Vagina (tissue), 2 donors: ENCODE data around the gene RCC2. TPM values are rescaled to one million over a fixed set of nuclear protein-coding genes. Genes with fewer than 3 reads are reported as not detected.
A peak's percentile ranks its signal among the peaks of the same experiment; 100 is the strongest.
"Not testable (repeated sequence)": the region's sequence is repeated elsewhere in the genome, so short reads cannot be mapped to it uniquely, and the experiment has no call there.

Experiments used
- DNase-seq, 2 donors: peaks; one replicate each; pipeline ENCODE4 v3.0.0-alpha.2; 2017; ENCODE audit errors: extremely low spot score in 2 of 2
- H3K27ac ChIP-seq: fragments of 200-600 bp; sonication (generic); one replicate; pipeline ENCODE4 v1.5.1; 2019
- H3K27me3 ChIP-seq: fragments of 200-600 bp; sonication (generic); one replicate; pipeline ENCODE4 v1.5.1; 2019
- H3K36me3 ChIP-seq, 2 donors: fragments of 200-600 bp; sonication (generic); one replicate each; pipeline ENCODE4 v1.5.1; 2017 to 2019
- H3K4me1 ChIP-seq: fragments of 200-600 bp; sonication (generic); one replicate; pipeline ENCODE4 v1.5.1; 2019
- H3K4me3 ChIP-seq, 2 donors: fragments of 200-600 bp; sonication (generic); 1 replicate in 1 of 2; 2 replicates in 1 of 2; pipeline ENCODE4 v1.5.1; 2016 to 2019
- H3K9me3 ChIP-seq: fragments of 200-600 bp; sonication (generic); one replicate; pipeline ENCODE4 v1.5.1; 2019
- CTCF ChIP-seq, 3 experiments: fragments of 450-650 bp in 2 of 3; fragments of 200-600 bp in 1 of 3; sonication (generic) in 1 of 3; IDR thresholded peaks; one replicate each; pipeline ENCODE4 v1.5.1; 2017 to 2019; ENCODE audit warnings: antibody characterized with exemption in 3 of 3, mild to moderate bottlenecking in 2 of 3, moderate library complexity in 2 of 3
- POLR2A ChIP-seq, 2 donors: fragments of 450-650 bp; IDR thresholded peaks; one replicate each; pipeline ENCODE4 v1.6.1; 2017; ENCODE audit warnings: antibody characterized with exemption in 2 of 2, mild to moderate bottlenecking in 2 of 2, moderate library complexity in 2 of 2
- POLR2AphosphoS5 ChIP-seq, 2 donors: sonication (generic); formaldehyde crosslinking; IDR thresholded peaks; one replicate each; pipeline ENCODE4 v1.9.0; 2017; ENCODE audit warnings: antibody characterized with exemption in 2 of 2, mild to moderate bottlenecking in 2 of 2, low read depth in 1 of 2; ENCODE audit not compliant: insufficient read depth in 1 of 2
- intact Hi-C: fragments of 100-400 bp; cut with DNase I; formaldehyde crosslinking; loops from one replicate; pipeline ENCODE4 v1.15.1; 2023
- total RNA-seq: library from RNA; depleted of rRNA; stranded (reverse); fragments of >200 nt; gene quantifications from one replicate; pipeline ENCODE4 v1.2.3, GENCODE V29; 2016

The RCC2 gene
- 31.2 TPM for total RNA-seq

GRCh38 chr1:17439250-17440073 lies at the start of gene RCC2:
Gene RCC2, minus strand, starts transcription at chr1:17439677. Its CDS starts 1,163 bp downstream, at chr1:17438514.
- no peaks in the 10 kb centered on the region for H3K36me3 ChIP-seq
- no peak for DNase-seq
- intact Hi-C loops: no loop called here

GRCh38 chr1:17486242-17486641 lies 46.8 kb upstream of the RCC2 start:
- DNase-seq: no peak
- intact Hi-C loops: loop anchor here (5.0 kb wide), 1 partner anchor 69 kb away; no protein-coding TSS in a partner anchor
- H3K4me1 ChIP-seq: peaks cover 12% of the 10 kb centered on the region
- no peaks in the 10 kb centered on the region for H3K27me3 ChIP-seq
- no peaks in the 10 kb centered on the region for H3K36me3 ChIP-seq
- no peak for TF ChIP-seq POLR2A (IDR thresholded peaks at IDR 0.05)
- no peak for TF ChIP-seq POLR2AphosphoS5 (IDR thresholded peaks at IDR 0.05; ENCODE audit: insufficient read depth in 1 of 2, low read depth in 1 of 2)
- no peak for TF ChIP-seq CTCF (IDR thresholded peaks at IDR 0.05)
- H3K9me3 ChIP-seq: no peaks in the 10 kb centered on the region
- H3K27ac ChIP-seq: no peak overlapping the region
- H3K4me3 ChIP-seq: no peak overlapping the region

More at GRCh38 chr1:17439250-17440073, at the start of gene RCC2:
- Histone ChIP-seq H3K4me1 (peaks cover 50% of the 10 kb centered on the region), H3K27me3 (no peaks in the 10 kb centered on the region), H3K9me3 (no peaks in the 10 kb centered on the region), H3K4me3 (peak within 1 kb of the TSS; percentile 79 to 90), H3K27ac (peak within 1 kb of the TSS; percentile 89)
- no peak for TF ChIP-seq CTCF (IDR thresholded peaks at IDR 0.05)
- peak in 1 of 2 donors; percentile 8 for TF ChIP-seq POLR2AphosphoS5 (IDR thresholded peaks at IDR 0.05; ENCODE audit: insufficient read depth in 1 of 2, low read depth in 1 of 2)

- intact Hi-C loops: loop anchor here (5.0 kb wide), 1 partner anchor 68 kb away; no protein-coding TSS in a partner anchor
- Histone ChIP-seq H3K4me3 (no peak overlapping the region), H3K27ac (no peak overlapping the region), H3K36me3 (no peaks in the 10 kb centered on the region), H3K27me3 (no peaks in the 10 kb centered on the region), H3K4me1 (peaks cover 12% of the 10 kb centered on the region), H3K9me3 (no peaks in the 10 kb centered on the region)
- DNase-seq: no peak
- TF ChIP-seq POLR2A (IDR thresholded peaks at IDR 0.05): no peak
- TF ChIP-seq POLR2AphosphoS5 (IDR thresholded peaks at IDR 0.05; ENCODE audit: insufficient read depth in 1 of 2, low read depth in 1 of 2): no peak
- TF ChIP-seq CTCF (IDR thresholded peaks at IDR 0.05): no peak
These were observed 45.8 kb upstream of the RCC2 start for GRCh38 chr1:17485281-17485680.

- H3K27ac ChIP-seq, DNase-seq, H3K4me3 ChIP-seq, H3K9me3 ChIP-seq, H3K36me3 ChIP-seq, H3K27me3 ChIP-seq, H3K4me1 ChIP-seq, intact Hi-C loops: not testable (repeated sequence)
These were observed 42.5 kb upstream of the RCC2 start for GRCh38 chr1:17481981-17482380.

- no peaks in the 10 kb centered on the region for H3K9me3 ChIP-seq
- no peaks in the 10 kb centered on the region for H3K4me1 ChIP-seq
- H3K27me3 ChIP-seq: no peaks in the 10 kb centered on the region
- H3K27ac ChIP-seq: no peak overlapping the region
- no peak overlapping the region for H3K4me3 ChIP-seq
- H3K36me3 ChIP-seq: no peaks in the 10 kb centered on the region
- no peak for DNase-seq
- no peak for TF ChIP-seq POLR2AphosphoS5 (IDR thresholded peaks at IDR 0.05; ENCODE audit: insufficient read depth in 1 of 2, low read depth in 1 of 2)
- no peak for TF ChIP-seq CTCF (IDR thresholded peaks at IDR 0.05)
- TF ChIP-seq POLR2A (IDR thresholded peaks at IDR 0.05): no peak
- intact Hi-C loops: no loop called here
These were observed 41.4 kb upstream of the RCC2 start for GRCh38 chr1:17480846-17481245.
